ENCODE results near the gene BYSL. TPM values are rescaled to one million over a fixed set of nuclear protein-coding genes. Genes with fewer than 3 reads are reported as not detected.

Gene BYSL
- polyA plus RNA-seq, 1 donor (not counting 4 experiments of a cell fraction or from before 2014, with no cell fraction given): 34.3 TPM

- TF ChIP-seq EZH2 (IDR thresholded peaks at IDR 0.05; ENCODE audit: low read length) (no peak), CTCF (optimal IDR thresholded peaks at IDR 0.05 in 1 of 3, IDR thresholded peaks at IDR 0.05 in 1 of 3, conservative IDR thresholded peaks at IDR 0.05 in 1 of 3; ENCODE audit: extremely low read depth in 1 of 3, insufficient read depth in 2 of 3, low read length in 3 of 3) (no peak)
- DNase-seq (ENCODE audit: low read depth, low spot score) (no peak), FAIRE-seq (no peak)
- Histone ChIP-seq H3K4me2 (ENCODE audit: control insufficient read depth, extremely low read depth, insufficient read depth, low read depth, low read length) (no peak overlapping the region), H3K9ac (ENCODE audit: control insufficient read depth, extremely low read depth, insufficient read depth, low read length) (no peak overlapping the region), H3K36me3 (ENCODE audit: control insufficient read depth in 2 of 2, extremely low read depth in 1 of 2, insufficient read depth in 2 of 2, low read length in 2 of 2) (peaks cover 44 to 49% of the 10 kb centered on the region in 2 experiments), H3K27me3 (ENCODE audit: control insufficient read depth, extremely low read depth, insufficient read depth, low read length) (no peaks in the 10 kb centered on the region), H4K20me1 (ENCODE audit: control insufficient read depth, extremely low read depth, insufficient read depth, low read length) (no peaks in the 10 kb centered on the region), H3K9me3 (ENCODE audit: control insufficient read depth, low read depth, low read length) (no peaks in the 10 kb centered on the region), H3K4me3 (ENCODE audit: control insufficient read depth in 2 of 3, extremely low read depth in 1 of 3, insufficient read depth in 2 of 3, low read depth in 1 of 3, low read length in 3 of 3) (no peak overlapping the region), H3K27ac (ENCODE audit: control insufficient read depth, insufficient read depth, low read length) (no peak overlapping the region), H3K4me1 (ENCODE audit: control insufficient read depth, extremely low read depth, insufficient read depth, low read length) (peaks cover 19% of the 10 kb centered on the region), H3K9me1 (ENCODE audit: control insufficient read depth, extremely low read depth, insufficient read depth, low read length) (no peaks in the 10 kb centered on the region), H2AFZ (ENCODE audit: control insufficient read depth, low read length) (no peak overlapping the region), H3K79me2 (ENCODE audit: control insufficient read depth, insufficient read depth, low read length) (peaks cover 21% of the 10 kb centered on the region)
- dilution Hi-C loops (cut with MboI; ENCODE audit: extremely low pct_ligation_motif_present, low sequenced_read_pairs): no loop called here
These were observed 13.9 kb downstream of the BYSL start for GRCh38 chr6:41935193-41935574.

GRCh38 chr6:41935685-41936072, 14.4 kb downstream of the BYSL start:
- no peak for TF ChIP-seq EZH2 (IDR thresholded peaks at IDR 0.05; ENCODE audit: low read length)
- TF ChIP-seq CTCF (optimal IDR thresholded peaks at IDR 0.05 in 1 of 3, IDR thresholded peaks at IDR 0.05 in 1 of 3, conservative IDR thresholded peaks at IDR 0.05 in 1 of 3; ENCODE audit: extremely low read depth in 1 of 3, insufficient read depth in 2 of 3, low read length in 3 of 3): no peak
- peaks cover 26% of the 10 kb centered on the region for H3K79me2 ChIP-seq (ENCODE audit: control insufficient read depth, insufficient read depth, low read length)
- no peak overlapping the region for H3K4me3 ChIP-seq (ENCODE audit: control insufficient read depth in 2 of 3, extremely low read depth in 1 of 3, insufficient read depth in 2 of 3, low read depth in 1 of 3, low read length in 3 of 3)
- H3K9ac ChIP-seq (ENCODE audit: control insufficient read depth, extremely low read depth, insufficient read depth, low read length): no peak overlapping the region
- H3K9me3 ChIP-seq (ENCODE audit: control insufficient read depth, low read depth, low read length): no peaks in the 10 kb centered on the region
- DNase-seq (ENCODE audit: low read depth, low spot score): no peak
- no peaks in the 10 kb centered on the region for H4K20me1 ChIP-seq (ENCODE audit: control insufficient read depth, extremely low read depth, insufficient read depth, low read length)
- no peaks in the 10 kb centered on the region for H3K27me3 ChIP-seq (ENCODE audit: control insufficient read depth, extremely low read depth, insufficient read depth, low read length)
- H3K4me1 ChIP-seq (ENCODE audit: control insufficient read depth, extremely low read depth, insufficient read depth, low read length): peaks cover 23% of the 10 kb centered on the region
- H3K27ac ChIP-seq (ENCODE audit: control insufficient read depth, insufficient read depth, low read length): no peak overlapping the region
- H3K36me3 ChIP-seq (ENCODE audit: control insufficient read depth in 2 of 2, extremely low read depth in 1 of 2, insufficient read depth in 2 of 2, low read length in 2 of 2): peaks cover 42 to 46% of the 10 kb centered on the region in 2 experiments
- no peak overlapping the region for H3K4me2 ChIP-seq (ENCODE audit: control insufficient read depth, extremely low read depth, insufficient read depth, low read depth, low read length)
- H3K9me1 ChIP-seq (ENCODE audit: control insufficient read depth, extremely low read depth, insufficient read depth, low read length): no peaks in the 10 kb centered on the region
- no peak overlapping the region for H2AFZ ChIP-seq (ENCODE audit: control insufficient read depth, low read length)
- no peak for FAIRE-seq
- dilution Hi-C loops (cut with MboI; ENCODE audit: extremely low pct_ligation_motif_present, low sequenced_read_pairs): no loop called here
